SK-N-MC (cell line): ENCODE data around the gene ROS1.

Source experiments
- EZH2 ChIP-seq: fragments of 200-600 bp; sonication (generic); IDR thresholded peaks from one replicate; pipeline ENCODE4 v1.6.1; 2017; ENCODE audit warnings: antibody characterized with exemption
- FOXP2 ChIP-seq: optimal IDR thresholded peaks from 2 replicates; pipeline ENCODE3; 2011; ENCODE audit warnings: mild to moderate bottlenecking, moderate library complexity; ENCODE audit not compliant: insufficient read depth; ENCODE audit errors: extremely low read length, control extremely low read depth
- POLR2AphosphoS5 ChIP-seq: IDR thresholded peaks from 2 replicates; pipeline ENCODE4 v1.6.1; 2012; ENCODE audit warnings: mild to moderate bottlenecking, low read depth, low read length, borderline replicate concordance

- no peak for TF ChIP-seq POLR2AphosphoS5
- no peak for TF ChIP-seq EZH2
- no peak for TF ChIP-seq FOXP2
Measured at GRCh38 chr6:117391874-117392583, 33.7 kb downstream of the ROS1 start.
